Hematopoietic multipotent progenitor cell (in vitro differentiated cells): ENCODE data around the gene SHC3. TPM values are rescaled to one million over a fixed set of nuclear protein-coding genes. Genes with fewer than 3 reads are reported as not detected.
A peak's percentile ranks its signal among the peaks of the same experiment; 100 is the strongest.

Experiments
- DNase-seq, 3 donors: peaks; one replicate each; pipeline ENCODE4 v3.0.0-alpha.2; 2011 to 2015; ENCODE audit warnings: low read depth in 2 of 3, low spot score in 2 of 3
- total RNA-seq: library from RNA; depleted of rRNA; stranded (reverse); fragments of >200 nt; gene quantifications from one replicate; pipeline ENCODE4 v1.2.3, GENCODE V29; 2012

Gene SHC3
- total RNA-seq, 1 donor = 0.27 TPM

GRCh38 chr9:89006996-89007967 lies 171.3 kb downstream of the SHC3 start:
- no peak for DNase-seq

GRCh38 chr9:89006267-89006666 lies 172.4 kb downstream of the SHC3 start:
- DNase-seq = no peak

- DNase-seq = no peak
These were observed 173.3 kb downstream of the SHC3 start for GRCh38 chr9:89005323-89005722.

GRCh38 chr9:89002987-89003386 lies 175.6 kb downstream of the SHC3 start:
- no peak for DNase-seq

- no peak for DNase-seq
These were observed 176.6 kb downstream of the SHC3 start for GRCh38 chr9:89001917-89002540.

GRCh38 chr9:89000973-89001916 lies 177.4 kb downstream of the SHC3 start:
- DNase-seq = peak; percentile 37 to 92 (median 80)

GRCh38 chr9:89000371-89000781 lies 178.2 kb downstream of the SHC3 start:
- no peak for DNase-seq

GRCh38 chr9:88998911-88999310 lies 179.7 kb downstream of the SHC3 start:
- DNase-seq = no peak

GRCh38 chr9:88998503-88998902 lies 180.1 kb downstream of the SHC3 start:
- DNase-seq = peak in 1 of 3 donors; percentile 43

GRCh38 chr9:88997646-88998045 lies 181.0 kb downstream of the SHC3 start:
- no peak for DNase-seq

GRCh38 chr9:88996921-88997235 lies 181.7 kb downstream of the SHC3 start:
- DNase-seq = no peak

GRCh38 chr9:88996046-88996920 lies 182.3 kb downstream of the SHC3 start:
- DNase-seq = no peak

GRCh38 chr9:88995627-88996026 lies 183.0 kb downstream of the SHC3 start:
- DNase-seq = no peak

GRCh38 chr9:88995200-88995577 lies 183.4 kb downstream of the SHC3 start:
- DNase-seq = no peak

GRCh38 chr9:88994469-88995199 lies 184.0 kb downstream of the SHC3 start:
- DNase-seq = no peak

- no peak for DNase-seq
These were observed 184.7 kb downstream of the SHC3 start for GRCh38 chr9:88993871-88994460.

- no peak for DNase-seq
These were observed 185.3 kb downstream of the SHC3 start for GRCh38 chr9:88993327-88993726.

GRCh38 chr9:88992556-88992955 lies 186.1 kb downstream of the SHC3 start:
- no peak for DNase-seq
